NCI-H2196 (cell line): ENCODE data around the gene LYZL6.

Experiments used
- DNase-seq: peaks from one replicate; lab custom pipeline; 2025; ENCODE audit not compliant: unreplicated experiment; lab: John Stamatoyannopoulos, UW

Gene LYZL6

GRCh38 chr17:35943537-35943936 lies at the start of gene LYZL6:
Gene LYZL6 (minus strand): TSS chr17:35943713. CDS start chr17:35939356, 4,357 bp downstream.
- DNase-seq: no peak

- DNase-seq: no peak
Observed at GRCh38 chr17:35991075-35991474, 47.6 kb upstream of the LYZL6 start.

- no peak for DNase-seq
Observed at GRCh38 chr17:35988164-35988563, 44.7 kb upstream of the LYZL6 start.

- DNase-seq: no peak
Observed at GRCh38 chr17:35986643-35987042, 43.1 kb upstream of the LYZL6 start, which contains the start of gene CCL14. Gene CCL14 (minus strand): TSS chr17:35986729. CDS start chr17:35986649, 80 bp downstream.

- no peak for DNase-seq
Observed at GRCh38 chr17:35984140-35984539, 40.6 kb upstream of the LYZL6 start.

GRCh38 chr17:35982409-35983191 lies 39.1 kb upstream of the LYZL6 start:
- no peak for DNase-seq

- no peak for DNase-seq
Observed at GRCh38 chr17:35981908-35982330, 38.4 kb upstream of the LYZL6 start.

- no peak for DNase-seq
Observed at GRCh38 chr17:35981246-35981645, 37.7 kb upstream of the LYZL6 start, which contains the start of gene CCL16. Gene CCL16 (minus strand): TSS chr17:35981497. CDS start chr17:35981420, 77 bp downstream.

GRCh38 chr17:35978346-35978745 lies 34.8 kb upstream of the LYZL6 start:
- no peak for DNase-seq

GRCh38 chr17:35977509-35977908 lies 34.0 kb upstream of the LYZL6 start:
- DNase-seq: no peak

- no peak for DNase-seq
Observed at GRCh38 chr17:35973333-35974260, 30.1 kb upstream of the LYZL6 start.

GRCh38 chr17:35972945-35973332 lies 29.4 kb upstream of the LYZL6 start:
- no peak for DNase-seq

GRCh38 chr17:35972535-35972934 lies 29.0 kb upstream of the LYZL6 start:
- DNase-seq: no peak

GRCh38 chr17:35972066-35972465 lies 28.6 kb upstream of the LYZL6 start:
- DNase-seq: no peak

- peak; percentile 71 for DNase-seq
Observed at GRCh38 chr17:35969558-35970380, 26.3 kb upstream of the LYZL6 start.

- no peak for DNase-seq
Observed at GRCh38 chr17:35968520-35969054, 25.1 kb upstream of the LYZL6 start.

GRCh38 chr17:35965272-35965671 lies 21.8 kb upstream of the LYZL6 start:
- DNase-seq: no peak

GRCh38 chr17:35963663-35964062 lies 20.1 kb upstream of the LYZL6 start:
- no peak for DNase-seq

GRCh38 chr17:35953720-35954119 lies 10.2 kb upstream of the LYZL6 start:
- DNase-seq: no peak

GRCh38 chr17:35949401-35949800 lies 5.9 kb upstream of the LYZL6 start:
- DNase-seq: no peak

GRCh38 chr17:35948092-35948491 lies 4.6 kb upstream of the LYZL6 start:
- no peak for DNase-seq
